Astrocyte of the spinal cord (primary cell): ENCODE measurements around the gene RPS6KA2.
"Not testable (repeated sequence)": the region's sequence is repeated elsewhere in the genome, so short reads cannot be mapped to it uniquely, and the experiment has no call there.

Experiments used
- DNase-seq: peaks from one replicate; pipeline ENCODE4 v3.0.0; 2011; ENCODE audit warnings: low read depth, low spot score
- H3K4me3 ChIP-seq: 2 replicates; pipeline ENCODE4 v1.5.1; 2011; ENCODE audit warnings: low read depth, mild to moderate bottlenecking, low read length, moderate library complexity
- CTCF ChIP-seq: IDR thresholded peaks from 2 replicates; pipeline ENCODE4 v1.5.1; 2012; ENCODE audit warnings: low read depth, mild to moderate bottlenecking, low read length, inconsistent platforms
- in situ Hi-C: cut with HindIII; loops from 2 replicates; pipeline ENCODE4 v1.10.0; 2017; ENCODE audit warnings: low sequenced_read_pairs

RPS6KA2 gene

GRCh38 chr6:166395351-166395750, 231.7 kb downstream of the RPS6KA2 start:
- H3K4me3 ChIP-seq = no peak overlapping the region
- in situ Hi-C loops = no loop called here
- no peak for DNase-seq
- no peak for TF ChIP-seq CTCF

- TF ChIP-seq CTCF = no peak
- in situ Hi-C loops = no loop called here
- no peak overlapping the region for H3K4me3 ChIP-seq
- DNase-seq = no peak
These were observed 232.8 kb downstream of the RPS6KA2 start for GRCh38 chr6:166394036-166394892.

DNA sequence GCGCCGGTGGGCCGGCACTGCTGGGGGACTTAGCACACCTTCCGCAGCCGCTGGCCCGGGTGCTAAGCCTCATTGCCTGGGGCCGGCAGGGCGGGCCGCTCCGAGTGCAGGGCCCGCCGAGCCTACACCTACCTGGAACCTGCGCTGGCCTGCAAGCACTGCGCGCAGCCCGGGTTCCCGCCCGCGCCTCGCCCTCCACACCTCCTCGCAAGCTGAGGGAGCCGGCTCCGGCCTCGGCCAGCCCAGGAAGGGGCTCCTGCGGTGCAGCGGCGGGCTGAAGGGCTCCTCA, 233.6 kb downstream of the RPS6KA2 start:
- in situ Hi-C loops = no loop called here
- no peak overlapping the region for H3K4me3 ChIP-seq
- no peak for DNase-seq
- TF ChIP-seq CTCF = no peak

DNA sequence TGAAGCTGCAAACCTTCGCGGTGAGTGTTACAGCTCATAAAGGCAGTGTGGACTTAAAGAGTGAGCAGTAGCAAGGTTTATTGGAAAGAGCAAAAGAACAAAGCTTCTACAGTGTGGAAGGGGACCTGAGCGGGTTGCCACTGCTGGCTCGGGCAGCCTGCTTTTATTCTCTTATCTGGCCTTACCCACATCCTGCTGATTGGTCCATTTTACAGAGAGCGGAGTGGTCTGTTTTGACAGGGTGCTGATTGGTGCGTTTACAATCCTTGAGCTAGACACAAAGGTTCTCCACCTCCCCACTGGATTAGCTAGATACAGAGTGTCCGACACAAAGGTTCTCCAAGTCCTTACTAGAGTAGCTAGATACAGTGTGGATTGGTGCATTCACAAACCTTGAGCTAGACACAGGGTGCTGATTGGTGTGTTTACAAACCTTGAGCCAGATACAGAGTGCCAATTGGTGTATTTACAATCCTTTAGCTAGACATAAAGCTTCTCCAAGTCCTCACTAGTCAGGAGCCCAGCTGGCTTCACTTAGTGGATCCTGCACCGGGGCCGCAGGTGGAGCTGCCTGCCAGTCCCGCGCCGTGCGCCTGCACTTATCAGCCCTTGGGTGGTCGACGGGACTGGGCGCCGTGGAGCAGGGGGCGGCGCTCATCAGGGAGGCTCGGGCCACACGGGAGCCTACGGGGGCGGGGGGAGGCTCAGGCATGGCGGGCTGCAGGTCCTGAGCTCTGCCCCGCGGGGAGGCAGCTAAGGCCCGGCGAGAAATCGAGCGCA, 234.1 kb downstream of the RPS6KA2 start:
- H3K4me3 ChIP-seq, in situ Hi-C loops, DNase-seq: not testable (repeated sequence)

- no peak for DNase-seq
- H3K4me3 ChIP-seq = no peak overlapping the region
- in situ Hi-C loops = no loop called here
- no peak for TF ChIP-seq CTCF
These were observed 237.9 kb downstream of the RPS6KA2 start for GRCh38 chr6:166389119-166389518.

- DNase-seq = no peak
- TF ChIP-seq CTCF = no peak
These were observed 238.6 kb downstream of the RPS6KA2 start for GRCh38 chr6:166388290-166389004.

More at GRCh38 chr6:166388290-166389004, 238.6 kb downstream of the RPS6KA2 start:
- no peak overlapping the region for H3K4me3 ChIP-seq
- in situ Hi-C loops = no loop called here
